ENCODE measurements around the gene LRRIQ4. TPM values are rescaled to one million over a fixed set of nuclear protein-coding genes. Genes with fewer than 3 reads are reported as not detected.

LRRIQ4 gene
- total RNA-seq, 2 donors from 2014 or later = not detected

GRCh38 chr3:169790219-169790618 is 22.5 kb upstream of the LRRIQ4 start:
- Histone ChIP-seq H3K4me3 (no peak overlapping the region), H3K27ac (no peak overlapping the region), H3K4me1 (ENCODE audit: control insufficient read depth in 1 of 2, low read depth in 2 of 2) (no peaks in the 10 kb centered on the region), H3K27me3 (replicated peaks; ENCODE audit: insufficient read depth) (no peaks in the 10 kb centered on the region), H3K9me3 (no peaks in the 10 kb centered on the region), H3K36me3 (peaks cover 15% of the 10 kb centered on the region)
- no peak for TF ChIP-seq CTCF (IDR thresholded peaks at IDR 0.05)
- DNase-seq (ENCODE audit: low spot score) (no peak), ATAC-seq (ENCODE audit: insufficient number of reproducible peaks, low FRiP score, low read depth) (no peak)

- Histone ChIP-seq H3K27me3 (replicated peaks; ENCODE audit: insufficient read depth) (no peaks in the 10 kb centered on the region), H3K4me3 (no peak overlapping the region), H3K36me3 (peaks cover 12% of the 10 kb centered on the region), H3K4me1 (ENCODE audit: control insufficient read depth in 1 of 2, low read depth in 2 of 2) (no peaks in the 10 kb centered on the region), H3K27ac (no peak overlapping the region), H3K9me3 (no peaks in the 10 kb centered on the region)
- ATAC-seq (ENCODE audit: insufficient number of reproducible peaks, low FRiP score, low read depth) (no peak), DNase-seq (ENCODE audit: low spot score) (no peak)
- no peak for TF ChIP-seq CTCF (IDR thresholded peaks at IDR 0.05)
Measured at GRCh38 chr3:169790687-169791429, 21.8 kb upstream of the LRRIQ4 start.

- no peaks in the 10 kb centered on the region for H3K4me1 ChIP-seq (ENCODE audit: control insufficient read depth in 1 of 2, low read depth in 2 of 2)
- no peak for DNase-seq (ENCODE audit: low spot score)
- no peaks in the 10 kb centered on the region for H3K27me3 ChIP-seq (replicated peaks; ENCODE audit: insufficient read depth)
- H3K36me3 ChIP-seq = peaks cover 4% of the 10 kb centered on the region
- no peak overlapping the region for H3K27ac ChIP-seq
- ATAC-seq (ENCODE audit: insufficient number of reproducible peaks, low FRiP score, low read depth) = no peak
- no peak overlapping the region for H3K4me3 ChIP-seq
- H3K9me3 ChIP-seq = no peaks in the 10 kb centered on the region
- TF ChIP-seq CTCF (IDR thresholded peaks at IDR 0.05) = no peak
Measured at GRCh38 chr3:169792359-169792758, 20.3 kb upstream of the LRRIQ4 start.

GRCh38 chr3:169804681-169805080 is 8.0 kb upstream of the LRRIQ4 start:
- no peak overlapping the region for H3K4me3 ChIP-seq
- DNase-seq (ENCODE audit: low spot score) (no peak), ATAC-seq (ENCODE audit: insufficient number of reproducible peaks, low FRiP score, low read depth) (no peak)
- no peaks in the 10 kb centered on the region for H3K9me3 ChIP-seq
- TF ChIP-seq CTCF (IDR thresholded peaks at IDR 0.05) = no peak
- H3K36me3 ChIP-seq = no peaks in the 10 kb centered on the region
- no peak overlapping the region for H3K27ac ChIP-seq
- H3K27me3 ChIP-seq (replicated peaks; ENCODE audit: insufficient read depth) = no peaks in the 10 kb centered on the region
- no peaks in the 10 kb centered on the region for H3K4me1 ChIP-seq (ENCODE audit: control insufficient read depth in 1 of 2, low read depth in 2 of 2)

GRCh38 chr3:169809230-169809795 is 3.4 kb upstream of the LRRIQ4 start:
- DNase-seq (ENCODE audit: low spot score) (no peak), ATAC-seq (ENCODE audit: insufficient number of reproducible peaks, low FRiP score, low read depth) (no peak)
- Histone ChIP-seq H3K4me1 (ENCODE audit: control insufficient read depth in 1 of 2, low read depth in 2 of 2) (peaks cover 0 to 16% of the 10 kb centered on the region in 2 donors), H3K27ac (no peak overlapping the region), H3K27me3 (replicated peaks; ENCODE audit: insufficient read depth) (no peaks in the 10 kb centered on the region), H3K36me3 (no peaks in the 10 kb centered on the region), H3K9me3 (no peaks in the 10 kb centered on the region), H3K4me3 (no peak overlapping the region)
- TF ChIP-seq CTCF (IDR thresholded peaks at IDR 0.05) = no peak
